Measurements from ENCODE around the gene INKA2.

The INKA2 gene

DNA sequence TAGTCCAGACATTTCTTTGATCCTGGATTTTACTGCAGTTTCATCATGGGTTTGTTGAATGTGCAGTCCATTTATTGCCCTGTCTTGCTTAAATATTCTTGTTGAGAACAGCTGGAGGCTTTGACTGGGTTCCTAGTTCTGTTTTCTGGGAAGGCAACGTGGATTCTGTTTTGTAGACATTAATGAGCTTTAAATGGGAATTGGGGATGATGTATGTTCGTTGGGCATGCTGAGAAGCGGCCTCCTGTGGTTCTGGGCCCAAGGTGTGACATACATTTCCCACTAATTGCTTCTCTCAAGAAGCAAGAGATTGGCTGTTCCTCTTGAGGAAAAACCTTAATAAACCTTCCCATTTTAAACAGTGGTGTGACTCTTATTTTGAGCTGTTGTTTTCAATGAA lies 22.9 kb downstream of the INKA2 start:
- no peak for DNase-seq (ENCODE audit: low read depth)
- TF ChIP-seq, protein P1, sequence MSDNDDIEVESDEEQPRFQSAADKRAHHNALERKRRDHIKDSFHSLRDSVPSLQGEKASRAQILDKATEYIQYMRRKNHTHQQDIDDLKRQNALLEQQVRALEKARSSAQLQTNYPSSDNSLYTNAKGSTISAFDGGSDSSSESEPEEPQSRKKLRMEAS (IDR thresholded peaks at IDR 0.05; ENCODE audit: low read depth, low read length): no peak
- TF ChIP-seq, protein P2, sequence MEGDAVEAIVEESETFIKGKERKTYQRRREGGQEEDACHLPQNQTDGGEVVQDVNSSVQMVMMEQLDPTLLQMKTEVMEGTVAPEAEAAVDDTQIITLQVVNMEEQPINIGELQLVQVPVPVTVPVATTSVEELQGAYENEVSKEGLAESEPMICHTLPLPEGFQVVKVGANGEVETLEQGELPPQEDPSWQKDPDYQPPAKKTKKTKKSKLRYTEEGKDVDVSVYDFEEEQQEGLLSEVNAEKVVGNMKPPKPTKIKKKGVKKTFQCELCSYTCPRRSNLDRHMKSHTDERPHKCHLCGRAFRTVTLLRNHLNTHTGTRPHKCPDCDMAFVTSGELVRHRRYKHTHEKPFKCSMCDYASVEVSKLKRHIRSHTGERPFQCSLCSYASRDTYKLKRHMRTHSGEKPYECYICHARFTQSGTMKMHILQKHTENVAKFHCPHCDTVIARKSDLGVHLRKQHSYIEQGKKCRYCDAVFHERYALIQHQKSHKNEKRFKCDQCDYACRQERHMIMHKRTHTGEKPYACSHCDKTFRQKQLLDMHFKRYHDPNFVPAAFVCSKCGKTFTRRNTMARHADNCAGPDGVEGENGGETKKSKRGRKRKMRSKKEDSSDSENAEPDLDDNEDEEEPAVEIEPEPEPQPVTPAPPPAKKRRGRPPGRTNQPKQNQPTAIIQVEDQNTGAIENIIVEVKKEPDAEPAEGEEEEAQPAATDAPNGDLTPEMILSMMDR (IDR thresholded peaks at IDR 0.05; ENCODE audit: low read depth, low read length): no peak
- no peak overlapping the region for H3K4me3 ChIP-seq (ENCODE audit: low read depth, low read length)

DNA sequence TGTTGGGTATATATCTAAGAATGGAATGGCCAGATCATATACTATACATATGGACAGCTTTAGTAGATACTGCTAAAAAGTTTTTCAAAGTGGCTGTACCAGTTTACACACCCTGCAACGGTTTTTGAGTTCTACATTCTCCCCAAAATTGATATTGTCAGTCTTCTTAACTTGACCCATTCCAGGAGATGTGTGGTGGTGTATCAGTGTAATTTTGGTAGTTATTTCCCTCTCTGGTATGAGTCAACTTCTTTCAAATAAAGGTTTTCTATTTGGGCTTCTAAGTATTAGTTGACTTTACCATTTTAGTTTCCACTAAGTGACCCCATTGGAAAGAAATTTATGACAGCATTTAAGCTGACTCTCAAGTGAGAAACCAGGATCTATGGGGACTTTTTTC lies 29.2 kb downstream of the INKA2 start:
- TF ChIP-seq, protein P2 (IDR thresholded peaks at IDR 0.05; ENCODE audit: low read depth, low read length): no peak
- TF ChIP-seq, protein P1 (IDR thresholded peaks at IDR 0.05; ENCODE audit: low read depth, low read length): no peak
- TF ChIP-seq POLR2A (IDR thresholded peaks at IDR 0.05; ENCODE audit: extremely low read depth, insufficient read length): no peak
- TF ChIP-seq MYC (IDR thresholded peaks at IDR 0.05; ENCODE audit: low read depth, low read length): no peak

DNA sequence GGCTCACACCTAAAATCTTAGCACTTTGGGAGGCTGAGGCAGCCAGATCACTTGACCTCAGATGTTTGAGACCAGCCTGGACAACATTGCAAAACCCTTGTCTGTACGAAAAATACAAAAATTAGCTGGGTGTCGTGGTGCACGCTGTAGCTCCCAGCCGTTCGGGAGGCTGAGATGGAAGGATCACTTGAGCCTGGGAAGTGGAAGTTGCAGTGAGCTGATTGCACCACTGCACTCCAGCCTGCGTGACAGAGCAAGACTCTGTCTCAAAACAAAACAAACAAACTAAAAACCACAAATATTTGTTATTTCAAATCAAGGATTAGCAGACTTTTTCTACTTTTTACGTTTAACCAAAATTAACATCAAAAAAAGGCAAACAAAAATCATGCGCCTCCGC lies 31.3 kb downstream of the INKA2 start:
- H3K4me3 ChIP-seq (ENCODE audit: low read depth, low read length): no peak overlapping the region
- TF ChIP-seq, protein P2 (IDR thresholded peaks at IDR 0.05; ENCODE audit: low read depth, low read length): no peak
- no peak for TF ChIP-seq MYC (IDR thresholded peaks at IDR 0.05; ENCODE audit: low read depth, low read length)
- TF ChIP-seq POLR2A (IDR thresholded peaks at IDR 0.05; ENCODE audit: extremely low read depth, insufficient read length): no peak
- DNase-seq (ENCODE audit: low read depth): no peak

More for the DNA sequence above, 29.2 kb downstream of the INKA2 start:
- no peak for DNase-seq (ENCODE audit: low read depth)
- no peak overlapping the region for H3K4me3 ChIP-seq (ENCODE audit: low read depth, low read length)

DNA sequence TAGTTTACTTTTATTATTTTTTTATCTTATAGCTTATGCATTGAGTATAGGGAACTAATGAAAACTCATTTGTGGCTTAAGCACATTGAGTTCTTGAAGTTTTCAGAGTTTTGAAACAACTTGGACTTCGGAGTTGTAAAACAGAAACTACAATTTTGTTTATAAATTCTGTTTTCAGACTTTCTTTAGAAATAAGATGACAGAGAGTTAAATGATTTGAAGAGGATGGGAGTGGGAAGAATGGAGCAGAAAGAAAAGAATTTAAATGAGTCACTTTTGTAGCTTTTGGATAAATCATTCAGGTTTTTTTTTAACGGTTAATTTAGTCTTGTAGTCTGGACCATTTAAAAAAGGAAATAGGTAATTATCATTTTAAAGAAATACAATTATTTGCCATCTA lies 32.3 kb downstream of the INKA2 start:
- no peak overlapping the region for H3K4me3 ChIP-seq (ENCODE audit: low read depth, low read length)
- no peak for TF ChIP-seq POLR2A (IDR thresholded peaks at IDR 0.05; ENCODE audit: extremely low read depth, insufficient read length)
- TF ChIP-seq, protein P1 (IDR thresholded peaks at IDR 0.05; ENCODE audit: low read depth, low read length): no peak
- TF ChIP-seq, protein P2 (IDR thresholded peaks at IDR 0.05; ENCODE audit: low read depth, low read length): no peak
- TF ChIP-seq MYC (IDR thresholded peaks at IDR 0.05; ENCODE audit: low read depth, low read length): no peak
- DNase-seq (ENCODE audit: low read depth): no peak

DNA sequence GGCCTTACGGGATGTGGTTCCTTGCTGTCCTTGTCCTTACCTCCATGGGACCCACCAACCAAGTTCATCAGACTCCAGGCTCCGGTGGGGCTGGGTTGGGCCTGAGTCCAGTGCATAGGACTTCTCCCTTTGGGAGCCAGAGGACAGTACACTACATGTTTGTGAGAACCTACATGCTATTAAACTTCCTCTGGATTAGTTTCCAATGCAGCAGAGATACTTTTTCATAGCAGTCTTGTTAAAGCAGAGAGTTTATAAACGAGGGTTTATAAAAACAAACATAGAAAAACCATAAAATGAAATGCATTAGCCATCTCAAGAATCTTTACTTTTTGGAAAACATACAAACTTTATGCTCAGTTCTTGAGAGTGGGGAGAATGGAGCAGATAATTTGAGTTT lies 33.4 kb downstream of the INKA2 start:
- TF ChIP-seq, protein P2 (IDR thresholded peaks at IDR 0.05; ENCODE audit: low read depth, low read length): no peak
- no peak for TF ChIP-seq POLR2A (IDR thresholded peaks at IDR 0.05; ENCODE audit: extremely low read depth, insufficient read length)
- TF ChIP-seq MYC (IDR thresholded peaks at IDR 0.05; ENCODE audit: low read depth, low read length): no peak
- TF ChIP-seq, protein P1 (IDR thresholded peaks at IDR 0.05; ENCODE audit: low read depth, low read length): no peak
- H3K4me3 ChIP-seq (ENCODE audit: low read depth, low read length): no peak overlapping the region
- no peak for DNase-seq (ENCODE audit: low read depth)

DNA sequence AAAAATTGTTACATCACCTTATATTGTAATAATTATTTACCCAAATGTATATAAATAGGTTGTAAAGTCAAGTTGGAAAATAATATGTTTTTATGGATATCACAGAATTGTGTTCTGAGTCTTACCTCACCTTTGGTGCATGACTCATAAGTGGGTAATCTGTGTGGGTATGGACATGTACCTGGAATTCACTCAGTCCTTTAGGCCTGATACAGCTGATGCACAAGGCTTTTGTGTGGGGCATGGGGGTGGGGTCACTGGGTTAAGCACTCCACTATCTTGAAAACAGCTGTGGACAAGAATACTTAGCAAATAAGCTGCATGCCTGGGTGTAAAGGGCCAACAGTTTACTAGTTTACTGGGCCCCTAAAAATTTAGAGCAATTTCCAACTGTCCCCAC lies 34.4 kb downstream of the INKA2 start:
- DNase-seq (ENCODE audit: low read depth): no peak
- H3K4me3 ChIP-seq (ENCODE audit: low read depth, low read length): no peak overlapping the region
- TF ChIP-seq, protein P1 (IDR thresholded peaks at IDR 0.05; ENCODE audit: low read depth, low read length): no peak
- TF ChIP-seq POLR2A (IDR thresholded peaks at IDR 0.05; ENCODE audit: extremely low read depth, insufficient read length) (no peak), MYC (IDR thresholded peaks at IDR 0.05; ENCODE audit: low read depth, low read length) (no peak)
- TF ChIP-seq, protein P2 (IDR thresholded peaks at IDR 0.05; ENCODE audit: low read depth, low read length): no peak
